Dendritic cell treated with granulocyte-macrophage colony-stimulating factor and Interleukin-4, amounts not matched to agents 40 ng/mL and 50 ng/mL, for 4 days (primary cell): ENCODE results near the gene HABP4.

Experiments used
- H3K27ac Mint-ChIP-seq: one replicate; pipeline ENCODE4 v1.8.0; 2022; ENCODE audit warnings: mild to moderate bottlenecking, mixed read lengths
- H3K27me3 Mint-ChIP-seq: one replicate; pipeline ENCODE4 v1.8.0; 2022; ENCODE audit warnings: mild to moderate bottlenecking, mixed read lengths
- H3K36me3 Mint-ChIP-seq: one replicate; pipeline ENCODE4 v1.8.0; 2022; ENCODE audit warnings: low read depth, mixed read lengths
- H3K4me1 Mint-ChIP-seq: one replicate; pipeline ENCODE4 v1.8.0; 2022; ENCODE audit warnings: low read depth, mixed read lengths
- H3K4me3 Mint-ChIP-seq: one replicate; pipeline ENCODE4 v1.8.0; 2022; ENCODE audit warnings: mild to moderate bottlenecking, moderate library complexity, mixed read lengths
- H3K9me3 Mint-ChIP-seq: one replicate; pipeline ENCODE4 v1.8.0; 2022; ENCODE audit warnings: mixed read lengths
- intact Hi-C: fragments of 100-400 bp; cut with micrococcal nuclease; formaldehyde crosslinking; loops from one replicate; pipeline ENCODE4 v1.15.0; 2022

Gene HABP4

GRCh38 chr9:96519095-96519494 lies 69.1 kb downstream of the HABP4 start:
- intact Hi-C loops = no loop called here
- no peak overlapping the region for H3K4me3 Mint-ChIP-seq
- H3K27ac Mint-ChIP-seq = no peak overlapping the region
- H3K36me3 Mint-ChIP-seq = no peaks in the 10 kb centered on the region
- peaks cover 8% of the 10 kb centered on the region for H3K4me1 Mint-ChIP-seq
- H3K27me3 Mint-ChIP-seq = no peaks in the 10 kb centered on the region
- no peaks in the 10 kb centered on the region for H3K9me3 Mint-ChIP-seq

GRCh38 chr9:96519787-96520186 lies 69.8 kb downstream of the HABP4 start:
- Mint-ChIP-seq H3K4me3 (no peak overlapping the region), H3K27ac (no peak overlapping the region), H3K4me1 (peaks cover 8% of the 10 kb centered on the region), H3K9me3 (no peaks in the 10 kb centered on the region), H3K27me3 (no peaks in the 10 kb centered on the region), H3K36me3 (no peaks in the 10 kb centered on the region)
- intact Hi-C loops = no loop called here

GRCh38 chr9:96522366-96522765 lies 72.4 kb downstream of the HABP4 start:
- no peaks in the 10 kb centered on the region for H3K36me3 Mint-ChIP-seq
- no peak overlapping the region for H3K4me3 Mint-ChIP-seq

GRCh38 chr9:96523374-96523773 lies 73.4 kb downstream of the HABP4 start:
- Mint-ChIP-seq H3K9me3 (no peaks in the 10 kb centered on the region), H3K4me3 (no peak overlapping the region), H3K27ac (no peak overlapping the region), H3K4me1 (peaks cover 8% of the 10 kb centered on the region), H3K36me3 (no peaks in the 10 kb centered on the region), H3K27me3 (no peaks in the 10 kb centered on the region)
- intact Hi-C loops = no loop called here

More at GRCh38 chr9:96522366-96522765, 72.4 kb downstream of the HABP4 start:
- H3K27ac Mint-ChIP-seq = no peak overlapping the region
- H3K9me3 Mint-ChIP-seq = no peaks in the 10 kb centered on the region
- peaks cover 8% of the 10 kb centered on the region for H3K4me1 Mint-ChIP-seq
- intact Hi-C loops = no loop called here
- H3K27me3 Mint-ChIP-seq = no peaks in the 10 kb centered on the region

GRCh38 chr9:96524045-96524444 lies 74.1 kb downstream of the HABP4 start:
- Mint-ChIP-seq H3K4me1 (peaks cover 8% of the 10 kb centered on the region), H3K27me3 (no peaks in the 10 kb centered on the region), H3K9me3 (no peaks in the 10 kb centered on the region), H3K36me3 (no peaks in the 10 kb centered on the region), H3K27ac (no peak overlapping the region), H3K4me3 (no peak overlapping the region)
- intact Hi-C loops = no loop called here

- Mint-ChIP-seq H3K4me3 (no peak overlapping the region), H3K27me3 (no peaks in the 10 kb centered on the region), H3K36me3 (no peaks in the 10 kb centered on the region), H3K4me1 (peaks cover 8% of the 10 kb centered on the region), H3K9me3 (no peaks in the 10 kb centered on the region), H3K27ac (no peak overlapping the region)
- intact Hi-C loops = no loop called here
Measured at GRCh38 chr9:96524764-96525163, 74.8 kb downstream of the HABP4 start.

- H3K4me1 Mint-ChIP-seq = no peaks in the 10 kb centered on the region
- intact Hi-C loops = no loop called here
- no peaks in the 10 kb centered on the region for H3K36me3 Mint-ChIP-seq
- H3K9me3 Mint-ChIP-seq = peaks cover 21% of the 10 kb centered on the region
- no peak overlapping the region for H3K27ac Mint-ChIP-seq
- H3K4me3 Mint-ChIP-seq = no peak overlapping the region
- no peaks in the 10 kb centered on the region for H3K27me3 Mint-ChIP-seq
Measured at GRCh38 chr9:96532173-96532572, 82.2 kb downstream of the HABP4 start.

GRCh38 chr9:96540106-96540505 lies 90.1 kb downstream of the HABP4 start:
- Mint-ChIP-seq H3K4me3 (no peak overlapping the region), H3K27me3 (no peaks in the 10 kb centered on the region), H3K9me3 (no peaks in the 10 kb centered on the region), H3K27ac (no peak overlapping the region), H3K36me3 (no peaks in the 10 kb centered on the region), H3K4me1 (no peaks in the 10 kb centered on the region)
- intact Hi-C loops = no loop called here
